HG03045 (cell line): ENCODE results near the gene BAZ1A.
"Not testable (repeated sequence)": the region's sequence is repeated elsewhere in the genome, so short reads cannot be mapped to it uniquely, and the experiment has no call there.

Experiments
- ATAC-seq: cut with Tn5 transposase; IDR thresholded peaks from one replicate; pipeline ENCODE4 v1.9.1; 2021; ENCODE audit warnings: mild to moderate bottlenecking, moderate library complexity; ENCODE audit not compliant: unreplicated experiment

Gene BAZ1A

GRCh38 chr14:34857689-34858449 lies 17.3 kb downstream of the BAZ1A start:
- ATAC-seq: no peak

GRCh38 chr14:34853041-34853440 lies 22.1 kb downstream of the BAZ1A start:
- no peak for ATAC-seq

- no peak for ATAC-seq
Observed at GRCh38 chr14:34851395-34851794, 23.8 kb downstream of the BAZ1A start.

GRCh38 chr14:34845869-34846268 lies 29.3 kb downstream of the BAZ1A start:
- no peak for ATAC-seq

- ATAC-seq: no peak
Observed at GRCh38 chr14:34843011-34843554, 32.1 kb downstream of the BAZ1A start.

GRCh38 chr14:34837801-34838322 lies 37.3 kb downstream of the BAZ1A start:
- no peak for ATAC-seq

- no peak for ATAC-seq
Observed at GRCh38 chr14:34835312-34835711, 39.8 kb downstream of the BAZ1A start.

- no peak for ATAC-seq
Observed at GRCh38 chr14:34833549-34834523, 41.3 kb downstream of the BAZ1A start.

GRCh38 chr14:34826661-34827060 lies 48.5 kb downstream of the BAZ1A start:
- ATAC-seq: no peak

GRCh38 chr14:34824826-34825225 lies 50.3 kb downstream of the BAZ1A start:
- ATAC-seq: no peak

GRCh38 chr14:34824256-34824655 lies 50.9 kb downstream of the BAZ1A start:
- ATAC-seq: no peak

- no peak for ATAC-seq
Observed at GRCh38 chr14:34817768-34818167, 57.4 kb downstream of the BAZ1A start.

GRCh38 chr14:34810028-34810427 lies 65.1 kb downstream of the BAZ1A start:
- no peak for ATAC-seq

GRCh38 chr14:34806257-34806656 lies 68.9 kb downstream of the BAZ1A start:
- ATAC-seq: no peak

- ATAC-seq: no peak
Observed at GRCh38 chr14:34804933-34805332, 70.2 kb downstream of the BAZ1A start.

GRCh38 chr14:34798861-34799260 lies 76.3 kb downstream of the BAZ1A start:
- ATAC-seq: not testable (repeated sequence)

GRCh38 chr14:34797747-34798583 lies 77.2 kb downstream of the BAZ1A start:
- ATAC-seq: no peak

- ATAC-seq: no peak
Observed at GRCh38 chr14:34796902-34797301, 78.3 kb downstream of the BAZ1A start.

- no peak for ATAC-seq
Observed at GRCh38 chr14:34794941-34795340, 80.2 kb downstream of the BAZ1A start.

- no peak for ATAC-seq
Observed at GRCh38 chr14:34794217-34794616, 80.9 kb downstream of the BAZ1A start.
